D721Med (cell line): ENCODE data around the gene PLPP1.

Experiments used
- DNase-seq: peaks from one replicate; pipeline ENCODE4 v3.0.0; 2011; ENCODE audit warnings: low spot score; ENCODE audit not compliant: insufficient read length
- FAIRE-seq: peaks from 2 replicates; lab custom pipeline; 2011; peaks lifted over from hg19 to GRCh38; lab: Jason Lieb, UNC
- TF ChIP-seq, protein P1 (sequence below): IDR thresholded peaks from 2 replicates; pipeline ENCODE4 v1.5.1; 2012; ENCODE audit warnings: mild to moderate bottlenecking, control low read depth; ENCODE audit not compliant: insufficient read depth; ENCODE audit errors: missing control alignments

The PLPP1 gene

DNA sequence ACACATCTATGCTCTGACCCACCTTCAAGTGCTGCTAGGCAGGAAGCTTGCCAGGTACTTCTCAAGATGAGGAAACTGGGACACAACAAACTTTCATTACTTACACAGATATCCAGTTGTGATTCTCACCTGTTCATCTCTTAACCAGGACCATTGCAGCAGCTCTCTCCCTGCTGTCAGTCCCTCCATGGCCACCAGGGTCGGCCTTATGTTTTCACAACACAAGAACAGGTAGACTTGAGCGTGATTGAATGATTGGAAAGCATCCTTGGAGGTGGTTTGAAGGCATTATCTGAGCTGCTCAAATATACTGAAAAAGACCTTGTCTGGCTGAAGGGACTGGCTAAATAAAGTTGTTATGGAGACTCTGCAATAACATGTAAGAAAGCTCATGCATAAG, 132.6 kb downstream of the PLPP1 start:
- FAIRE-seq (no peak), DNase-seq (no peak)
- TF ChIP-seq, protein P1, sequence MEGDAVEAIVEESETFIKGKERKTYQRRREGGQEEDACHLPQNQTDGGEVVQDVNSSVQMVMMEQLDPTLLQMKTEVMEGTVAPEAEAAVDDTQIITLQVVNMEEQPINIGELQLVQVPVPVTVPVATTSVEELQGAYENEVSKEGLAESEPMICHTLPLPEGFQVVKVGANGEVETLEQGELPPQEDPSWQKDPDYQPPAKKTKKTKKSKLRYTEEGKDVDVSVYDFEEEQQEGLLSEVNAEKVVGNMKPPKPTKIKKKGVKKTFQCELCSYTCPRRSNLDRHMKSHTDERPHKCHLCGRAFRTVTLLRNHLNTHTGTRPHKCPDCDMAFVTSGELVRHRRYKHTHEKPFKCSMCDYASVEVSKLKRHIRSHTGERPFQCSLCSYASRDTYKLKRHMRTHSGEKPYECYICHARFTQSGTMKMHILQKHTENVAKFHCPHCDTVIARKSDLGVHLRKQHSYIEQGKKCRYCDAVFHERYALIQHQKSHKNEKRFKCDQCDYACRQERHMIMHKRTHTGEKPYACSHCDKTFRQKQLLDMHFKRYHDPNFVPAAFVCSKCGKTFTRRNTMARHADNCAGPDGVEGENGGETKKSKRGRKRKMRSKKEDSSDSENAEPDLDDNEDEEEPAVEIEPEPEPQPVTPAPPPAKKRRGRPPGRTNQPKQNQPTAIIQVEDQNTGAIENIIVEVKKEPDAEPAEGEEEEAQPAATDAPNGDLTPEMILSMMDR: no peak

DNA sequence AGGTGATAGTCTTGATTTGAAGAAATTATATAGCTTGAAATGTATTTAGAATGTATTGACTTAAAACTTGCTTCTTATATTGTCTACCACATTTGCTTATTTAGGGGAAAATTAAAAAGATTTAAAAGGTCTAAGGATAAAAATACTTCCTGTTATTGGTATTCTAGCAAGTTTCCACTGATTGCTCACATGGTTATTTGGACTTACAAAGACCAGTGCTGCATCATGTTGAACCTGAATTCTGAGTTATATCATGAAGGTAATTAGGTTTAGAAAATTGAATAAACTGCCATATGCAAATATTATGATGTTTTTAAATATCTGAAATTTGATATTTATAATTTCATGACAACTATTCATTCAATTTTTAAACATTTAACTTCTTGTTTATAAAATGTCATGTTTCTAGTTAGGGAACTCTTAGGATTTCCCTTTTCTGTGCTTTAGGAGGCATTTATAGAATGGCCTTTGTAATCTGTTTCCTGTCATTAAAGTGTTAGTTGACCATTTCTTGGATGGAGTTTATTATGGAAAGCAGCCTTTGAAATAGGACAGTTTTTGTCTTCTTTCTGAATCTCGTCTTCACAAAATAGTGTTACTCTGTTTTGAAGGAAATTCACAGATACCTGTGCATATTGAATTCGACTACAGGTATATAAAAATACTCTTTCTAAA, 141.1 kb downstream of the PLPP1 start:
- DNase-seq (no peak), FAIRE-seq (no peak)
- TF ChIP-seq, protein P1: no peak

DNA sequence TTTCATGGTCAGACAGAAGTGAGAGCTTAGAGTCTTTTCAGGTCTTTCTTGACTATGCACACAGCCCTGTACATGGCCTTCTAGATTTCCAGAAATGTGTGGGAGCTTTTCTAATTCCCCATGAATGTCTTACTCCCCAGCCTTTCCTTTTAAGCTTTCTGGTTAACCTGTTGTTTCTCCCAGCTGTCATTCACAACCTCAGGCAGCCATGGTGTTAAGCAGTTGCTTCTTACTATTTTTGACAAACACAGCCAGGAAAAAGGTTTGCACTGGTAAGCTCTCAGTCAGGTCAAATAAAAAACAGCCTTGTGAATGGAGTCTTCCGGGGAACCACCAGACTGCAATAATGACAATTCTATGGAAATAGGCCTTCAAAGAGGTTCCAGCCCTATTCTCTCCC, 142.1 kb downstream of the PLPP1 start:
- DNase-seq (no peak), FAIRE-seq (no peak)
- TF ChIP-seq, protein P1: no peak

DNA sequence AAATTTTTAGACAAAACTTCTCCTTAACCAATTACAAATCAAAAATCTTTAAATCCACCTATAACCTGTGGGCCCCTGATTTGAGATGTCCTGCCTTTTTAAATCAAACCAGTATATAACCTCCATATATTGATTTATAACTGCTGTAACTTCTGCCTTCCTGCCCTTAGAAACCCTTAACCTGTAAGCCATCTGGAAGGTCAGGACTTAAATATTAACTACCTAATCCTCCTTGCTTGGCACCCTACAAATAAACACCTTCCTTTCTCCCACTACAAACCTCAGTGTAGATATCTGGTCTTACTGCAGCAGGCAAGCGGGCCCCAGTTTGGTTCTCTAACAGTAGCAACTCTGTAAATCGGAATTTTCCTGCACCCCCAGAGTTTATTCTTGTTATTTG, 143.1 kb downstream of the PLPP1 start:
- TF ChIP-seq, protein P1: no peak
- DNase-seq (no peak), FAIRE-seq (no peak)

DNA sequence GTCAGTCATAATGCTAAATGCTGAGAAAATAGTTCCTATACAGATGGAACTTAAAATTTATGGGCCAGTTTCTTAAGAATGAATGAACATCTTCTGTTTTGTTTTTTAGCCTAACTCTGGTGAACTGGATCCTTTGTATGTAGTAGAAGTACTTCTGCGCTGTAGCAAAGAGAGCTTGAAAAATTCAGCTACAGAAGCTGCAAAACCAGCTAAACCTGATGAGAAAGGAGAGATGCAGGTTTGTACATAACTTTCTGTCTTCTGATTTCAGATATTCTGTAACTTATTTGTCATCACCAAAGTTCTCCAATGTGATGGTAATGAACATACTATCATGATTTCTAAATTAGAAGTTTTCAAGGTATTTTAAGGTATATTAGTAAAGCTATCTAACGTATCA, 146.9 kb downstream of the PLPP1 start:
- FAIRE-seq: no peak
- TF ChIP-seq, protein P1: no peak
- no peak for DNase-seq

DNA sequence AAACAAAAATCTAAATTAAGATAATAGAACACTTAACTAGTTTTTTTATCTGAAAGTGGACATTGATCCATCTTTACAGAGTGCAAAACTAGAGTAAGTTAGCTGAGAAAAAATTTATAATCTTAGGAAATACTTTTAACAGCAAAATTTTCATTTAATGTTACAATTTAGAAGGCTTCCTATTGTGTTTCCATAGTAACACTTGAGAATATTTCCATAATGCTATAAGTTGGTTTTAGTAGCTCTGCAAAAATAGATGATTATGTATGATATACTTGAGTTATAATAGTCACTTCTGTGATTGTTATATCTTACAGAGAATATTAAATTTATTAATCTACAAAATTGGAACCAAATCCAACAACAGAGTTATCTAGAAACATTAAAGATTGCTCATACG, 148.4 kb downstream of the PLPP1 start:
- FAIRE-seq (no peak), DNase-seq (no peak)
- TF ChIP-seq, protein P1: no peak

DNA sequence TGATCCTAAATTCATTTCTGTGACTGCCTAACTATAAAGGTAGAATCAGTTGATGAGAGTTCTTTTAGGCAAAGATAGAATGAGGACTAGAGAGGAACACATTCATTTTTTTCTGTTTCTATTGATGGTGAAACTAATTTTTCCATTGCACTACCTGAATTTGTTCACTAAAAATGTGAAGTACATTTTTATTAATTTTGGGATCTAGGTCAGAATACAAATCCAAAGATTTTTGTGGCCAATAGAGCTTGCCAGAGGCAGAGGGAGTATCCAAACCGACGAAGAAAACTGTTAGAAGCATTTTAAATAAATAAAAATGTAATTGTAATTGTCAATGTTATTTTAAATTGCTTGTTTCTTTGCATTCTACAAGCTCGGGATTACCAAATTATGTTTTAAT, 148.9 kb downstream of the PLPP1 start:
- no peak for DNase-seq
- TF ChIP-seq, protein P1: no peak
- FAIRE-seq: no peak
